Measurements from ENCODE around the gene DMRT3. TPM values are rescaled to one million over a fixed set of nuclear protein-coding genes. Genes with fewer than 3 reads are reported as not detected.

DMRT3 gene
- total RNA-seq, 1 experiment from 2014 or later, result not detected

DNA sequence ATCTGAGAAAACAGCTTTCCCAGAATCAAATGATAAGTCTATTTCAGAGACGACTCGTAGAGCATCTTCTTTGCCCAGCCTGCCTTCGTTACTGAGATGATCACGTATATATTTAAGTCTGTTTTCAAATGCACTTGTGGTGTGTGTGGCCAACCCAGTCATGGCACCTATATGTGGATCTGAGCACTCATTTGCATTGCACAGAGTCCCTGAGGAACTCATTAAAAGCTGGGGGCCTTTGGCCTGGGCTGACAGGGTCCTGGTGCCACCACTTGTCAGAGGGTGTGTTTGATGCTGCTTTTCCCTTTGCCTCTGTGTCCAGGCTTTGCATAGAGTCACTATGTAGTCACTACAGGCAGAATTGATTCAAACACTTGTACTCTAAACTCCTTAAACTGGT, 17.4 kb upstream of the DMRT3 start:
- DNase-seq (ENCODE audit: low spot score) (no peak), ATAC-seq (no peak)
- peaks cover 24% of the 10 kb centered on the region for H3K27me3 Mint-ChIP-seq (ENCODE audit: low read depth)
- H3K9me3 Mint-ChIP-seq, result no peaks in the 10 kb centered on the region
- TF ChIP-seq TCF7 (CRISPR knock-in tag; IDR thresholded peaks at IDR 0.05; ENCODE audit: low read depth), result no peak
- no peak for TF ChIP-seq EMX1 (CRISPR knock-in tag; IDR thresholded peaks at IDR 0.05)
- no peak for TF ChIP-seq E2F4 (CRISPR knock-in tag; IDR thresholded peaks at IDR 0.05; ENCODE audit: borderline replicate concordance, low read depth)
- no peak for TF ChIP-seq ZBTB21 (CRISPR knock-in tag; IDR thresholded peaks at IDR 0.05; ENCODE audit: borderline replicate concordance)
- TF ChIP-seq ATF1 (CRISPR knock-in tag; IDR thresholded peaks at IDR 0.05), result no peak
- no peak for TF ChIP-seq GTF2I (CRISPR knock-in tag; conservative IDR thresholded peaks at IDR 0.05)
- TF ChIP-seq TP53 (CRISPR knock-in tag; IDR thresholded peaks at IDR 0.05), result no peak
- no peak for TF ChIP-seq ZNF232 (CRISPR knock-in tag; IDR thresholded peaks at IDR 0.05)
- TF ChIP-seq SMAD3 (CRISPR knock-in tag; IDR thresholded peaks at IDR 0.05; ENCODE audit: borderline replicate concordance), result no peak
- TF ChIP-seq SMAD4 (CRISPR knock-in tag; IDR thresholded peaks at IDR 0.05), result no peak
- TF ChIP-seq OVOL2 (CRISPR knock-in tag; IDR thresholded peaks at IDR 0.05; ENCODE audit: borderline replicate concordance), result no peak
- TF ChIP-seq MYBL2 (CRISPR knock-in tag; IDR thresholded peaks at IDR 0.05), result no peak
- no peak for TF ChIP-seq MAX (CRISPR knock-in tag; IDR thresholded peaks at IDR 0.05)
- TF ChIP-seq NR2C2 (CRISPR knock-in tag; IDR thresholded peaks at IDR 0.05), result no peak
- no peak overlapping the region for H3K4me3 Mint-ChIP-seq
- no peaks in the 10 kb centered on the region for H3K4me1 Mint-ChIP-seq
- ChIA-PET POLR2A (no interaction called here), CTCF (interaction anchor here (1.2 kb wide), 1 partner anchor 31 kb away, joined by 4 read pairs; no protein-coding TSS in a partner anchor)
- no peaks in the 10 kb centered on the region for H3K36me3 Mint-ChIP-seq
- H3K27ac Mint-ChIP-seq, result no peak overlapping the region

GRCh38 chr9:959914-960313, 16.5 kb upstream of the DMRT3 start:
- no peak overlapping the region for H3K27ac Mint-ChIP-seq
- 0 out of 2 replicates have a peak, but pooled peaks cover 2% of the 10 kb centered on the region for H3K4me1 Mint-ChIP-seq
- no peaks in the 10 kb centered on the region for H3K9me3 Mint-ChIP-seq
- H3K4me3 Mint-ChIP-seq, result no peak overlapping the region
- no peaks in the 10 kb centered on the region for H3K36me3 Mint-ChIP-seq
- ChIA-PET POLR2A (no interaction called here), CTCF (interaction anchor here (1.2 kb wide), 1 partner anchor 49 kb away, joined by 3 read pairs; no protein-coding TSS in a partner anchor)
- TF ChIP-seq CREB1 (CRISPR knock-in tag; IDR thresholded peaks at IDR 0.05) (no peak), GRHL2 (CRISPR knock-in tag; IDR thresholded peaks at IDR 0.05; ENCODE audit: insufficient replicate concordance, severe bottlenecking) (no peak), TEAD1 (CRISPR knock-in tag; IDR thresholded peaks at IDR 0.05) (no peak), ZNF396 (CRISPR knock-in tag; IDR thresholded peaks at IDR 0.05; ENCODE audit: borderline replicate concordance) (no peak), GTF2I (CRISPR knock-in tag; conservative IDR thresholded peaks at IDR 0.05) (no peak)
- TF ChIP-seq, protein P1, sequence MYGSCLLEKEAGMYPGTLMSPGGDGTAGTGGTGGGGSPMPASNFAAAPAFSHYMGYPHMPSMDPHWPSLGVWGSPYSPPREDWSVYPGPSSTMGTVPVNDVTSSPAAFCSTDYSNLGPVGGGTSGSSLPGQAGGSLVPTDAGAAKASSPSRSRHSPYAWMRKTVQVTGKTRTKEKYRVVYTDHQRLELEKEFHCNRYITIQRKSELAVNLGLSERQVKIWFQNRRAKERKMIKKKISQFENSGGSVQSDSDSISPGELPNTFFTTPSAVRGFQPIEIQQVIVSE (CRISPR knock-in tag; IDR thresholded peaks at IDR 0.05; ENCODE audit: borderline replicate concordance), result no peak
- TF ChIP-seq, protein P2, sequence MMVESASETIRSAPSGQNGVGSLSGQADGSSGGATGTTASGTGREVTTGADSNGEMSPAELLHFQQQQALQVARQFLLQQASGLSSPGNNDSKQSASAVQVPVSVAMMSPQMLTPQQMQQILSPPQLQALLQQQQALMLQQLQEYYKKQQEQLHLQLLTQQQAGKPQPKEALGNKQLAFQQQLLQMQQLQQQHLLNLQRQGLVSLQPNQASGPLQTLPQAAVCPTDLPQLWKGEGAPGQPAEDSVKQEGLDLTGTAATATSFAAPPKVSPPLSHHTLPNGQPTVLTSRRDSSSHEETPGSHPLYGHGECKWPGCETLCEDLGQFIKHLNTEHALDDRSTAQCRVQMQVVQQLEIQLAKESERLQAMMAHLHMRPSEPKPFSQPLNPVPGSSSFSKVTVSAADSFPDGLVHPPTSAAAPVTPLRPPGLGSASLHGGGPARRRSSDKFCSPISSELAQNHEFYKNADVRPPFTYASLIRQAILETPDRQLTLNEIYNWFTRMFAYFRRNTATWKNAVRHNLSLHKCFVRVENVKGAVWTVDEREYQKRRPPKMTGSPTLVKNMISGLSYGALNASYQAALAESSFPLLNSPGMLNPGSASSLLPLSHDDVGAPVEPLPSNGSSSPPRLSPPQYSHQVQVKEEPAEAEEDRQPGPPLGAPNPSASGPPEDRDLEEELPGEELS (CRISPR knock-in tag; IDR thresholded peaks at IDR 0.05), result no peak
- peaks cover 32% of the 10 kb centered on the region for H3K27me3 Mint-ChIP-seq (ENCODE audit: low read depth)
- DNase-seq (ENCODE audit: low spot score) (no peak), ATAC-seq (no peak)

GRCh38 chr9:962023-962422, 14.4 kb upstream of the DMRT3 start:
- no peak for DNase-seq (ENCODE audit: low spot score)
- TF ChIP-seq PRRX2 (CRISPR knock-in tag; IDR thresholded peaks at IDR 0.05), result no peak
- no peak for TF ChIP-seq PREB (CRISPR knock-in tag; IDR thresholded peaks at IDR 0.05; ENCODE audit: borderline replicate concordance)
- no peak for TF ChIP-seq KAT7 (CRISPR knock-in tag; IDR thresholded peaks at IDR 0.05; ENCODE audit: borderline replicate concordance)
- no peak for TF ChIP-seq STAT6 (CRISPR knock-in tag; conservative IDR thresholded peaks at IDR 0.05; ENCODE audit: low read depth)
- TF ChIP-seq CREB1 (CRISPR knock-in tag; IDR thresholded peaks at IDR 0.05), result no peak
- TF ChIP-seq OVOL2 (CRISPR knock-in tag; IDR thresholded peaks at IDR 0.05; ENCODE audit: borderline replicate concordance), result no peak
- TF ChIP-seq MYBL2 (CRISPR knock-in tag; IDR thresholded peaks at IDR 0.05), result no peak
- Mint-ChIP-seq H3K27ac (no peak overlapping the region), H3K36me3 (no peaks in the 10 kb centered on the region), H3K4me3 (no peak overlapping the region), H3K4me1 (peaks cover 13% of the 10 kb centered on the region), H3K9me3 (no peaks in the 10 kb centered on the region), H3K27me3 (ENCODE audit: low read depth) (peaks cover 52% of the 10 kb centered on the region)
- POLR2A ChIA-PET, result no interaction called here
- CTCF ChIA-PET, result no interaction called here
- no peak for ATAC-seq
